HG03378 (cell line): ENCODE measurements around the gene PLA2G6.

Experiments used
- ATAC-seq: cut with Tn5 transposase; IDR thresholded peaks from one replicate; pipeline ENCODE4 v1.9.1; 2021; ENCODE audit warnings: mild to moderate bottlenecking, moderate library complexity; ENCODE audit not compliant: unreplicated experiment

Gene PLA2G6

GRCh38 chr22:38074181-38075104 lies 107.2 kb downstream of the PLA2G6 start:
- no peak for ATAC-seq

GRCh38 chr22:38073150-38074130 lies 108.2 kb downstream of the PLA2G6 start:
- no peak for ATAC-seq

- ATAC-seq, result no peak
Measured at GRCh38 chr22:38072322-38073149, 109.1 kb downstream of the PLA2G6 start.

GRCh38 chr22:38071421-38072321 lies 110.0 kb downstream of the PLA2G6 start:
- no peak for ATAC-seq

- ATAC-seq, result no peak
Measured at GRCh38 chr22:38070250-38070921, 111.2 kb downstream of the PLA2G6 start.

- no peak for ATAC-seq
Measured at GRCh38 chr22:38069372-38070249, 112.0 kb downstream of the PLA2G6 start.

- no peak for ATAC-seq
Measured at GRCh38 chr22:38068641-38069371, 112.8 kb downstream of the PLA2G6 start.

- no peak for ATAC-seq
Measured at GRCh38 chr22:38067761-38068360, 113.8 kb downstream of the PLA2G6 start.

GRCh38 chr22:38067028-38067415 lies 114.6 kb downstream of the PLA2G6 start:
- ATAC-seq, result no peak

GRCh38 chr22:38066381-38067027 lies 115.1 kb downstream of the PLA2G6 start:
- ATAC-seq, result no peak

- no peak for ATAC-seq
Measured at GRCh38 chr22:38065539-38065938, 116.1 kb downstream of the PLA2G6 start.

GRCh38 chr22:38062791-38063190 lies 118.8 kb downstream of the PLA2G6 start:
- ATAC-seq, result no peak
